NCI-H1417 (cell line): ENCODE data around the gene SARNP.
"Not testable (repeated sequence)": the region's sequence is repeated elsewhere in the genome, so short reads cannot be mapped to it uniquely, and the experiment has no call there.

ENCODE experiments used
- DNase-seq, 3 experiments: peaks; one replicate each; lab custom pipeline; 2025; lab: John Stamatoyannopoulos, UW

Gene SARNP

GRCh38 chr12:55797068-55797467 is 20.5 kb downstream of the SARNP start:
- DNase-seq = peak; percentile 8 to 65 (median 53)

GRCh38 chr12:55795950-55796349 is 21.6 kb downstream of the SARNP start:
- DNase-seq = no peak

GRCh38 chr12:55789893-55790292 is 27.6 kb downstream of the SARNP start:
- no peak for DNase-seq

- DNase-seq = no peak
Measured at GRCh38 chr12:55789171-55789570, 28.4 kb downstream of the SARNP start.

GRCh38 chr12:55788546-55788945 is 29.0 kb downstream of the SARNP start:
- no peak for DNase-seq

GRCh38 chr12:55780685-55781084 is 36.8 kb downstream of the SARNP start:
- no peak for DNase-seq

GRCh38 chr12:55777856-55778255 is 39.7 kb downstream of the SARNP start:
- no peak for DNase-seq

- DNase-seq = no peak
Measured at GRCh38 chr12:55771736-55772135, 45.8 kb downstream of the SARNP start.

- DNase-seq = no peak
Measured at GRCh38 chr12:55767156-55767555, 50.4 kb downstream of the SARNP start.

- DNase-seq = peak; percentile 9 to 82 (median 60)
Measured at GRCh38 chr12:55765736-55766290, 51.7 kb downstream of the SARNP start.

- no peak for DNase-seq
Measured at GRCh38 chr12:55762646-55763045, 54.9 kb downstream of the SARNP start.

- DNase-seq = no peak
Measured at GRCh38 chr12:55760663-55761062, 56.9 kb downstream of the SARNP start.

GRCh38 chr12:55758575-55758974 is 58.9 kb downstream of the SARNP start:
- DNase-seq = not testable (repeated sequence)

GRCh38 chr12:55757701-55758100 is 59.8 kb downstream of the SARNP start:
- no peak for DNase-seq

GRCh38 chr12:55755246-55755645 is 62.3 kb downstream of the SARNP start:
- DNase-seq = no peak

GRCh38 chr12:55748230-55748993 is 69.1 kb downstream of the SARNP start:
- no peak for DNase-seq

- no peak for DNase-seq
Measured at GRCh38 chr12:55746913-55747231, 70.7 kb downstream of the SARNP start.

- DNase-seq = no peak
Measured at GRCh38 chr12:55746174-55746912, 71.2 kb downstream of the SARNP start.

- peak; percentile 75 to 91 (median 86) for DNase-seq
Measured at GRCh38 chr12:55745361-55746173, 72.0 kb downstream of the SARNP start.

- peak in 2 of 3 experiments; percentile 31 to 53 for DNase-seq
Measured at GRCh38 chr12:55744340-55745030, 73.0 kb downstream of the SARNP start.
